ENCODE data around the gene ERC2.

ERC2 gene

GRCh38 chr3:55492976-55493375 is 975.3 kb downstream of the ERC2 start:
- DNase-seq (ENCODE audit: low spot score), result no peak

GRCh38 chr3:55491296-55491816 is 976.9 kb downstream of the ERC2 start:
- no peak for DNase-seq (ENCODE audit: low spot score)

- no peak for DNase-seq (ENCODE audit: low spot score)
Measured at GRCh38 chr3:55490276-55490913, 977.9 kb downstream of the ERC2 start.

GRCh38 chr3:55489798-55490132 is 978.5 kb downstream of the ERC2 start:
- no peak for DNase-seq (ENCODE audit: low spot score)

GRCh38 chr3:55488398-55489055 is 979.7 kb downstream of the ERC2 start:
- DNase-seq (ENCODE audit: low spot score), result peak; percentile 69

- peak; percentile 17 for DNase-seq (ENCODE audit: low spot score)
Measured at GRCh38 chr3:55487381-55488241, 980.7 kb downstream of the ERC2 start.

- no peak for DNase-seq (ENCODE audit: low spot score)
Measured at GRCh38 chr3:55486857-55487380, 981.3 kb downstream of the ERC2 start, which contains the start of gene WNT5A. WNT5A (minus strand) TSS chr3:55487306; CDS start chr3:55486985, 321 bp downstream.

GRCh38 chr3:55486101-55486856 is 982.0 kb downstream of the ERC2 start:
- DNase-seq (ENCODE audit: low spot score), result peak; percentile 33

- DNase-seq (ENCODE audit: low spot score), result peak; percentile 67
Measured at GRCh38 chr3:55484801-55485791, 983.2 kb downstream of the ERC2 start.

GRCh38 chr3:55484191-55484689 is 984.0 kb downstream of the ERC2 start:
- no peak for DNase-seq (ENCODE audit: low spot score)

- DNase-seq (ENCODE audit: low spot score), result no peak
Measured at GRCh38 chr3:55483196-55484095, 984.8 kb downstream of the ERC2 start.

- DNase-seq (ENCODE audit: low spot score), result no peak
Measured at GRCh38 chr3:55482496-55483195, 985.6 kb downstream of the ERC2 start.

- no peak for DNase-seq (ENCODE audit: low spot score)
Measured at GRCh38 chr3:55481744-55482495, 986.3 kb downstream of the ERC2 start.

- no peak for DNase-seq (ENCODE audit: low spot score)
Measured at GRCh38 chr3:55480911-55481743, 987.1 kb downstream of the ERC2 start.

- DNase-seq (ENCODE audit: low spot score), result no peak
Measured at GRCh38 chr3:55477306-55478303, 990.7 kb downstream of the ERC2 start.

GRCh38 chr3:55476515-55476914 is 991.8 kb downstream of the ERC2 start:
- DNase-seq (ENCODE audit: low spot score), result no peak

All from globus pallidus (tissue), 1 donor.